HepG2 (cell line): ENCODE data around the gene CNOT6. TPM values are rescaled to one million over a fixed set of nuclear protein-coding genes. Genes with fewer than 3 reads are reported as not detected.

Experiments used
- ATAC-seq: fragments of 200-7000 bp; cut with Tn5 transposase; 3 replicates; pipeline ENCODE4 v1.9.1; 2020; ENCODE audit warnings: mild to moderate bottlenecking, moderate library complexity
- BruUV-seq: library from RNA; stranded (reverse); fragments of 400-500 nt; replicated peaks from 2 replicates; lab custom pipeline; 2021; lab: Mats Ljungman, UMichigan
- CTCF ChIA-PET: fragments of 300-600 bp; formaldehyde crosslinking; extraction: SDS; loops from one replicate; lab custom pipeline; 2021; ENCODE audit warnings: low total read pairs, inconsistent platforms, low intra/inter-chr PET ratio; lab: Yijun Ruan, JAX
- POLR2A ChIA-PET: fragments of 350-600 bp; sonication (Branson Sonifier 250); formaldehyde crosslinking; loops from one replicate; lab custom pipeline; 2020; ENCODE audit warnings: antibody characterized with exemption, inconsistent platforms; lab: Yijun Ruan, JAX
- DNase-seq: peaks from one replicate; pipeline ENCODE4 v3.0.0-alpha.2; 2015; ENCODE audit warnings: low spot score
- FAIRE-seq: peaks from 3 replicates; lab custom pipeline; 2011; peaks lifted over from hg19 to GRCh38; lab: Jason Lieb, UNC
- H2AFZ ChIP-seq: one replicate; pipeline ENCODE4 v1.6.1; 2011; ENCODE audit warnings: low read length, inconsistent platforms
- H3K27ac ChIP-seq: fragments of 300-600 bp; 3 replicates; pipeline ENCODE4 v1.8.0; 2011; ENCODE audit warnings: mixed run types, mild to moderate bottlenecking, mixed read lengths, low read length, inconsistent platforms; ENCODE audit not compliant: insufficient read depth; ENCODE audit errors: extremely low read length
- H3K27me3 ChIP-seq, 2 experiments: fragments of 200-600 bp in 1 of 2; 2 replicates in 1 of 2; 3 replicates in 1 of 2; pipeline versions ENCODE4 v1.6.0 to v1.8.0; 2011; ENCODE audit warnings: low read length in 2 of 2, mild to moderate bottlenecking in 2 of 2, moderate library complexity in 2 of 2, inconsistent platforms in 1 of 2; ENCODE audit not compliant: insufficient read depth in 2 of 2, control insufficient read depth in 1 of 2
- H3K36me3 ChIP-seq, 2 experiments: fragments of 200-600 bp in 1 of 2; replicated peaks in 1 of 2; 2 replicates in 1 of 2; 3 replicates in 1 of 2; pipeline versions ENCODE4 v1.5.1 to v1.8.0; 2011; ENCODE audit warnings: low read length in 2 of 2, inconsistent platforms in 1 of 2; ENCODE audit not compliant: insufficient read depth in 2 of 2, control insufficient read depth in 1 of 2
- H3K4me1 ChIP-seq: 2 replicates; pipeline ENCODE4 v1.5.1; 2012; ENCODE audit warnings: low read length, inconsistent platforms; ENCODE audit not compliant: insufficient read depth
- H3K4me2 ChIP-seq: 2 replicates; pipeline ENCODE4 v1.6.0; 2011; ENCODE audit warnings: low read depth, low read length, inconsistent platforms
- H3K4me3 ChIP-seq, 3 experiments: fragments of 200-600 bp in 1 of 3; sonication (generic), shearing (Covaris generic) in 1 of 3; replicated peaks in 1 of 3; 2 replicates each; pipeline ENCODE4 v1.5.1; 2011 to 2016; ENCODE audit warnings: low read length in 3 of 3, inconsistent platforms in 2 of 3, low read depth in 2 of 3, mild to moderate bottlenecking in 2 of 3, control low read depth in 1 of 3, mixed read lengths in 1 of 3; ENCODE audit not compliant: insufficient read depth in 1 of 3
- H3K79me2 ChIP-seq: one replicate; pipeline ENCODE4 v1.6.1; 2011; ENCODE audit warnings: low read length, inconsistent platforms; ENCODE audit not compliant: insufficient read depth
- H3K9ac ChIP-seq: 2 replicates; pipeline ENCODE4 v1.6.0; 2011; ENCODE audit warnings: mild to moderate bottlenecking, low read depth, low read length, inconsistent platforms; ENCODE audit not compliant: insufficient read depth
- H3K9me3 ChIP-seq: 2 replicates; pipeline ENCODE4 v1.5.1; 2012; ENCODE audit warnings: mild to moderate bottlenecking, low read length
- H4K20me1 ChIP-seq: 2 replicates; pipeline ENCODE4 v1.6.0; 2011; ENCODE audit warnings: inconsistent platforms, mild to moderate bottlenecking, low read length, moderate library complexity; ENCODE audit not compliant: insufficient read depth
- AHR ChIP-seq: IDR thresholded peaks from 2 replicates; pipeline ENCODE4 v1.6.1; 2018; ENCODE audit warnings: missing genetic modification reagents, missing compliant biosample characterization
- FOSL1 ChIP-seq: sonication (generic); formaldehyde crosslinking; IDR thresholded peaks from 2 replicates; pipeline ENCODE4 v1.9.0; 2021; ENCODE audit warnings: missing genetic modification reagents, borderline replicate concordance
- HOXA5 ChIP-seq: sonication (generic); formaldehyde crosslinking; IDR thresholded peaks from 2 replicates; pipeline ENCODE4 v1.4.0; 2020; ENCODE audit warnings: missing genetic modification reagents
- MXI1 ChIP-seq: IDR thresholded peaks from 3 replicates; pipeline ENCODE4 v1.6.1; 2012; ENCODE audit warnings: low read depth, low read length, inconsistent platforms, borderline replicate concordance
- PLRG1 ChIP-seq: fragments of 450-650 bp; conservative IDR thresholded peaks from 2 replicates; pipeline ENCODE4 v1.6.1; 2016
- SRF ChIP-seq: IDR thresholded peaks from 2 replicates; pipeline ENCODE4 v1.6.1; 2011; ENCODE audit warnings: mild to moderate bottlenecking, low read depth, low read length, moderate library complexity
- ZFAT ChIP-seq: sonication (generic); formaldehyde crosslinking; conservative IDR thresholded peaks from 2 replicates; pipeline ENCODE4 v1.8.1; 2023; ENCODE audit warnings: missing genetic modification reagents, inconsistent platforms
- ZNF644 ChIP-seq: IDR thresholded peaks from 2 replicates; pipeline ENCODE4 v1.6.1; 2016; ENCODE audit warnings: low read depth
- WGBS: methylation state at CpG from one replicate; pipeline ENCODE4 v1.1.6; 2017; ENCODE audit warnings: low lambda C conversion rate; 5-methylcytosine and 5-hydroxymethylcytosine counted together
- in situ Hi-C: cut with HindIII; loops from 2 replicates; pipeline ENCODE4 v1.10.0; 2017; ENCODE audit warnings: low pct_unique_long_range_greater_than_20kb; ENCODE audit not compliant: extremely low pct_ligation_motif_present
- intact Hi-C: fragments of 100-400 bp; cut with micrococcal nuclease; formaldehyde crosslinking; loops from one replicate; pipeline ENCODE4 v1.10.0; 2022; ENCODE audit not compliant: unreplicated experiment
- polyA plus RNA-seq, 8 experiments: library from polyadenylated mRNA; depleted of rRNA in 3 of 8; stranded (reverse) in 7 of 8; unstranded in 1 of 8; fragments of >200 nt; fragmentation: Illumina TruSeq in 4 of 8; extraction: Trizol in 4 of 8; gene quantifications; 2 replicates each; pipeline versions ENCODE4 v1.2.1 to v1.2.3, GENCODE V29; 2011 to 2016; ENCODE audit warnings: low read depth in 4 of 8, missing spikeins in 1 of 8, mixed read lengths in 1 of 8; ENCODE audit not compliant: insufficient read depth in 1 of 8
- total RNA-seq, 5 experiments: library from RNA; depleted of rRNA; stranded (reverse); fragments of >200 nt; fragmentation: Illumina TruSeq; extraction: Trizol; gene quantifications; 2 replicates each; pipeline ENCODE4 v1.2.3, GENCODE V29; 2016; ENCODE audit warnings: low read depth in 1 of 5
- TF ChIP-seq, protein P1 (sequence below): sonication (generic); formaldehyde crosslinking; conservative IDR thresholded peaks from 2 replicates; pipeline ENCODE4 v1.4.0; 2020; ENCODE audit warnings: missing genetic modification reagents
- TF ChIP-seq, protein P2 (sequence below): sonication (generic); formaldehyde crosslinking; IDR thresholded peaks from 2 replicates; pipeline ENCODE4 v1.5.0; 2020; ENCODE audit warnings: mild to moderate bottlenecking, missing genetic modification reagents
- TF ChIP-seq, protein P3 (sequence below): sonication (generic); formaldehyde crosslinking; IDR thresholded peaks from 2 replicates; pipeline ENCODE4 v1.4.0; 2020; ENCODE audit warnings: missing genetic modification reagents, borderline replicate concordance

Gene CNOT6
- total and polyA plus RNA-seq, 2 of the 13 experiments (the other 11 are each of a cell fraction or from before 2014, with no cell fraction given) = 8.8 to 9.1 TPM

DNA sequence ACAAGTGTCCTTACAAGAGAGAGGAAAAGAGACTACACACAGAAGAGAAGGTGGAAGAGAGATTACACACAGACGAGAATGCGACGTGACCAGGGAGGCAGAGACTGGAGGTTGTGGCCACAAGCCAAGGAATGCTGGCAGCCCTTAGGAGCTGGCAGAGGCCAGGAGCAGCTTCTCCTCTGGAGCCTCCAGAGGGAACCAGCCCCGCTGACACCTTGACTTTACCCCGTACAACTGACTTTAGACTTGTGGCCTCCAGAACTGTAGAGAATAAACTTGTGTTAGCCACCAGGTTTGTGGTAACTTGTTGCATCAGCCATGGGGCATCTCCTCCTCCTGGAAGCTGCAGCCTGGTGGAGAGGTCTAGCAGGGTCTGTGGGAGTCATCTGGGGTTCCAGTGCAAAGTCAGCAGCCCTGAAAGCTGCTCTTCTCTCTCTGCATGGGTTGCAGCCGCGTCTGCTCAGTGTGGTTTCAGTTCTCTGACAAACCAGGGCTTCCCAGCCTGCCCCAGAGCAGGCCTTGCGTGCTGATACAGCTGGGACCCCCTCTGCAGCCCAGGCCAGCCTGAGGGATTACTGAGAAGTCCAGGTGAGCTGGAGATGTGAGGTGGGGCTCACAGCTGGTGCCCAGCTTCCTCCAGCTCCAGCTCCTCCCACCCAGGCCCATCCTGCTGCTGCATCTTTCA lies 30.8 kb upstream of the CNOT6 start (continued):
- TF ChIP-seq, protein P1, sequence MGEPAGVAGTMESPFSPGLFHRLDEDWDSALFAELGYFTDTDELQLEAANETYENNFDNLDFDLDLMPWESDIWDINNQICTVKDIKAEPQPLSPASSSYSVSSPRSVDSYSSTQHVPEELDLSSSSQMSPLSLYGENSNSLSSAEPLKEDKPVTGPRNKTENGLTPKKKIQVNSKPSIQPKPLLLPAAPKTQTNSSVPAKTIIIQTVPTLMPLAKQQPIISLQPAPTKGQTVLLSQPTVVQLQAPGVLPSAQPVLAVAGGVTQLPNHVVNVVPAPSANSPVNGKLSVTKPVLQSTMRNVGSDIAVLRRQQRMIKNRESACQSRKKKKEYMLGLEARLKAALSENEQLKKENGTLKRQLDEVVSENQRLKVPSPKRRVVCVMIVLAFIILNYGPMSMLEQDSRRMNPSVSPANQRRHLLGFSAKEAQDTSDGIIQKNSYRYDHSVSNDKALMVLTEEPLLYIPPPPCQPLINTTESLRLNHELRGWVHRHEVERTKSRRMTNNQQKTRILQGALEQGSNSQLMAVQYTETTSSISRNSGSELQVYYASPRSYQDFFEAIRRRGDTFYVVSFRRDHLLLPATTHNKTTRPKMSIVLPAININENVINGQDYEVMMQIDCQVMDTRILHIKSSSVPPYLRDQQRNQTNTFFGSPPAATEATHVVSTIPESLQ (CRISPR knock-in tag) = no peak
- TF ChIP-seq FOSL1 (CRISPR knock-in tag) = no peak

DNA sequence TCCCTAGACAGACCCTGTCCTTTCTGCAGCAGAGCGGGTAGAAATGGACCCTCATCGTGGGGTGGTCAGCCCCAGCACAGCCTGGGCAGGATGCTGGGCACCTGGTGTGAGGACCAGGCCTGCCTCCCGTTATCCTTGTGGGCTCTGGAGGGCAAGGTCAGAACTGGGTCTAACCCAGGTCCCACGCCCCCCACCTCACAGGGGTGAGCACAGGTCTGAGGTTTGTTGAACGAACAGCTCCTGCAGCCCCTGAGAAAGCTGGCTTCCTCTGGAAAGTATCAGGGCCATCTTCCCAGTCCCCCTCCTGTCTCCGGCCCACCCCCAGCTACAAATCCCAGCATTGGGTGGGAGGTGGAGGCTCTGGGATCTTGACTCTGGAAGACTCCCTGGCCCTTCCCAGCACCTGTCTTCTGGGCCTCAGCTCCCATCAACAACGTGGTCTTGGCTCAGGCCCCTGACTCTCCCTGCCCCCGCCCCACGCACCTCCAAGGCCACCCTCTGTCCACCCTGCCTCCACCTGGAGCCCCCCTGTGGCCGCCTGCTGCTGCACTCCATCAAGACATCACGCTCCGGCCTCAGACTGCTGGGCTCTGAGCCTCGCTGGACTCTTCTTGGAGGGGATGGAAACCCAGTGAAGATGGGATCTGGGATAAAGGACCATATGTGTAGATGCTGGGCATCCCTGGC lies 30.1 kb upstream of the CNOT6 start:
- Histone ChIP-seq H3K4me1 (peaks cover 5% of the 10 kb centered on the region; the same call in 1 of the 2 replicates), H3K27ac (no peak overlapping the region), H3K4me2 (no peak overlapping the region), H3K9me3 (no peaks in the 10 kb centered on the region), H4K20me1 (no peaks in the 10 kb centered on the region), H3K9ac (no peak overlapping the region), H3K36me3 (no peaks in the 10 kb centered on the region), H2AFZ (no peak overlapping the region), H3K79me2 (no peaks in the 10 kb centered on the region), H3K27me3 (peaks cover 1 to 28% of the 10 kb centered on the region in 2 experiments; a peak in 4 of 5 replicates), H3K4me3 (no peak overlapping the region)
- CTCF ChIA-PET = no interaction called here
- POLR2A ChIA-PET = no interaction called here
- intact Hi-C loops (no loop called here), in situ Hi-C loops (loop anchor here (25.0 kb wide), 1 partner anchor 252 kb away; the partner anchor contains the start of gene RASGEF1C)
- WGBS = 10% methylated on average over 6 of the region's 13 CpGs
- ATAC-seq = no peak
- no peak for DNase-seq
- no peak for FAIRE-seq
- TF ChIP-seq ZNF644 = no peak
- TF ChIP-seq, protein P2, sequence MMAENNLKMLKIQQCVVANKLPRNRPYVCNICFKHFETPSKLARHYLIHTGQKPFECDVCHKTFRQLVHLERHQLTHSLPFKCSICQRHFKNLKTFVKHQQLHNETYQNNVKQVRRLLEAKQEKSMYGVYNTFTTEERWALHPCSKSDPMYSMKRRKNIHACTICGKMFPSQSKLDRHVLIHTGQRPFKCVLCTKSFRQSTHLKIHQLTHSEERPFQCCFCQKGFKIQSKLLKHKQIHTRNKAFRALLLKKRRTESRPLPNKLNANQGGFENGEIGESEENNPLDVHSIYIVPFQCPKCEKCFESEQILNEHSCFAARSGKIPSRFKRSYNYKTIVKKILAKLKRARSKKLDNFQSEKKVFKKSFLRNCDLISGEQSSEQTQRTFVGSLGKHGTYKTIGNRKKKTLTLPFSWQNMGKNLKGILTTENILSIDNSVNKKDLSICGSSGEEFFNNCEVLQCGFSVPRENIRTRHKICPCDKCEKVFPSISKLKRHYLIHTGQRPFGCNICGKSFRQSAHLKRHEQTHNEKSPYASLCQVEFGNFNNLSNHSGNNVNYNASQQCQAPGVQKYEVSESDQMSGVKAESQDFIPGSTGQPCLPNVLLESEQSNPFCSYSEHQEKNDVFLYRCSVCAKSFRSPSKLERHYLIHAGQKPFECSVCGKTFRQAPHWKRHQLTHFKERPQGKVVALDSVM (CRISPR knock-in tag) = no peak
- no peak for TF ChIP-seq HOXA5 (CRISPR knock-in tag)
- TF ChIP-seq, protein P3, sequence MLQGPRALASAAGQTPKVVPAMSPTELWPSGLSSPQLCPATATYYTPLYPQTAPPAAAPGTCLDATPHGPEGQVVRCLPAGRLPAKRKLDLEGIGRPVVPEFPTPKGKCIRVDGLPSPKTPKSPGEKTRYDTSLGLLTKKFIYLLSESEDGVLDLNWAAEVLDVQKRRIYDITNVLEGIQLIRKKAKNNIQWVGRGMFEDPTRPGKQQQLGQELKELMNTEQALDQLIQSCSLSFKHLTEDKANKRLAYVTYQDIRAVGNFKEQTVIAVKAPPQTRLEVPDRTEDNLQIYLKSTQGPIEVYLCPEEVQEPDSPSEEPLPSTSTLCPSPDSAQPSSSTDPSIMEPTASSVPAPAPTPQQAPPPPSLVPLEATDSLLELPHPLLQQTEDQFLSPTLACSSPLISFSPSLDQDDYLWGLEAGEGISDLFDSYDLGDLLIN = no peak
- TF ChIP-seq MXI1 = no peak
- no peak for TF ChIP-seq PLRG1
- no peak for TF ChIP-seq AHR (CRISPR knock-in tag)
- TF ChIP-seq SRF = no peak
- TF ChIP-seq ZFAT (CRISPR knock-in tag) = no peak
- BruUV-seq = no TSS peak
